HepG2 (cell line): ENCODE results near the gene B3GNT9. TPM values are rescaled to one million over a fixed set of nuclear protein-coding genes. Genes with fewer than 3 reads are reported as not detected.

ENCODE experiments used
- AGO2 ChIP-seq: fragments of 200-400 bp; formaldehyde crosslinking; optimal IDR thresholded peaks from 2 replicates; pipeline ENCODE3; 2017; ENCODE audit warnings: mild to moderate bottlenecking, low read depth, low read length, moderate library complexity
- CAMTA2 ChIP-seq: sonication (generic); formaldehyde crosslinking; IDR thresholded peaks from 2 replicates; pipeline ENCODE4 v1.4.0; 2020; ENCODE audit warnings: mild to moderate bottlenecking, missing genetic modification reagents, borderline replicate concordance
- HINFP ChIP-seq: sonication (generic); formaldehyde crosslinking; IDR thresholded peaks from 2 replicates; pipeline ENCODE4 v1.4.0; 2020; ENCODE audit warnings: low read depth, mild to moderate bottlenecking, missing genetic modification reagents
- HNRNPL ChIP-seq: fragments of 200-400 bp; formaldehyde crosslinking; IDR thresholded peaks from 2 replicates; pipeline ENCODE4 v1.6.1; 2017; ENCODE audit warnings: mild to moderate bottlenecking, low read depth, low read length
- KDM2A ChIP-seq: sonication (generic); formaldehyde crosslinking; IDR thresholded peaks from 2 replicates; pipeline ENCODE4 v1.4.0; 2020; ENCODE audit warnings: low read depth, missing genetic modification reagents, borderline replicate concordance
- NFIB ChIP-seq: sonication (generic); formaldehyde crosslinking; IDR thresholded peaks from 2 replicates; pipeline ENCODE4 v1.9.0; 2021; ENCODE audit warnings: missing genetic modification reagents, mild to moderate bottlenecking, borderline replicate concordance
- NONO ChIP-seq, 2 experiments: fragments of 450-650 bp in 1 of 2; sonication (generic) in 1 of 2; formaldehyde crosslinking in 1 of 2; IDR thresholded peaks in 1 of 2; conservative IDR thresholded peaks in 1 of 2; 2 replicates each; pipeline versions ENCODE4 v1.6.1 to v1.8.0; 2017 to 2022; ENCODE audit warnings: mild to moderate bottlenecking in 1 of 2, missing genetic modification reagents in 1 of 2, moderate library complexity in 1 of 2
- SP5 ChIP-seq: IDR thresholded peaks from 2 replicates; pipeline ENCODE4 v1.6.1; 2016; ENCODE audit warnings: low read depth, borderline replicate concordance
- STAG1 ChIP-seq: sonication (generic); formaldehyde crosslinking; IDR thresholded peaks from 2 replicates; pipeline ENCODE4 v1.4.0; 2020; ENCODE audit warnings: missing genetic modification reagents
- TRAFD1 ChIP-seq: sonication (generic); formaldehyde crosslinking; IDR thresholded peaks from 2 replicates; pipeline ENCODE4 v1.5.1; 2020; ENCODE audit warnings: missing genetic modification reagents, mild to moderate bottlenecking, borderline replicate concordance
- ZBTB33 ChIP-seq: sonication (generic); formaldehyde crosslinking; IDR thresholded peaks from 2 replicates; pipeline ENCODE4 v1.4.0; 2020; ENCODE audit warnings: missing genetic modification reagents
- ZNF274 ChIP-seq: sonication (generic); formaldehyde crosslinking; IDR thresholded peaks from 2 replicates; pipeline ENCODE4 v1.5.1; 2020; ENCODE audit warnings: mild to moderate bottlenecking, missing genetic modification reagents
- ZNF672 ChIP-seq: sonication (generic); formaldehyde crosslinking; IDR thresholded peaks from 2 replicates; pipeline ENCODE4 v1.8.1; 2022; ENCODE audit warnings: missing genetic modification reagents
- polyA plus RNA-seq, 8 experiments: library from polyadenylated mRNA; depleted of rRNA in 3 of 8; stranded (reverse) in 7 of 8; unstranded in 1 of 8; fragments of >200 nt; fragmentation: Illumina TruSeq in 4 of 8; extraction: Trizol in 4 of 8; gene quantifications; 2 replicates each; pipeline versions ENCODE4 v1.2.1 to v1.2.3, GENCODE V29; 2011 to 2016; ENCODE audit warnings: low read depth in 4 of 8, missing spikeins in 1 of 8, mixed read lengths in 1 of 8; ENCODE audit not compliant: insufficient read depth in 1 of 8
- total RNA-seq, 5 experiments: library from RNA; depleted of rRNA; stranded (reverse); fragments of >200 nt; fragmentation: Illumina TruSeq; extraction: Trizol; gene quantifications; 2 replicates each; pipeline ENCODE4 v1.2.3, GENCODE V29; 2016; ENCODE audit warnings: low read depth in 1 of 5
- TF ChIP-seq, protein P1 (sequence below): sonication (generic); formaldehyde crosslinking; IDR thresholded peaks from 2 replicates; pipeline ENCODE4 v1.5.1; 2020; ENCODE audit warnings: mild to moderate bottlenecking, missing genetic modification reagents, moderate library complexity

B3GNT9 gene
- total and polyA plus RNA-seq, 2 of the 13 experiments (the other 11 are each of a cell fraction or from before 2014, with no cell fraction given) = 1.5 to 3.1 TPM

DNA sequence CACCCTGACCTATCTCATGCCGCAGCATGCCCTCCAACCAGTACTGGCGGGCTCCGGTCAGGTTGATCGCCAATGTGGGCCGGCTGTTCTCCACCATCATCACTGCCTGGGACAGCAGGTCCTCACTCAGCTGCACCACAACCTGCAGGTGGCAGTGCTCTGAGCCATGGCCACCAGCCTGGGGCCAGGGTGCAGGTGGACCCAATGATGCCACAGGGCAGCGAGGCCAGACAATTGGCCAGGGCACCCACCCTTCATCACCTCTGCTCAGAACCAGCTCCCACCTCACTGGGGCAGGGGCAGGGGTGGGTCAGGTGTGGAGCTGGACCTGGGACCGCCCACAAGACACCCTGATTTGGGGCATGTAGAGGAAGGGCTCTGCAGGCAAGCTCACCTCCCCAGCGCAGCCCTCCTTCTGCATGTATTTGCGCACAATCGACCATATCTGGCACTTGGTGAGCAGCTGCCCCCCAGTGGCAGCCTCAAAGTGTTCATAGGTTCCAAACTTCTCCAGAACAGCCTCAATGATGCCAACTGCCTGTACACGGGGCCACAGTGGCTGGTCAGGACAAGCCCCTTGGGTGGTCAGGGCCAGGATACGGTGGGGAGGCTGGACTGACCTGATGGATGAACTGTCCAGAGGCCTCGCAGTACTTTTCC lies 28.8 kb upstream of the B3GNT9 start (continued):
- TF ChIP-seq HINFP (CRISPR knock-in tag) (no peak), HNRNPL (peak; percentile 72; the same call in 1 of the 2 replicates), AGO2 (peak; percentile 42), STAG1 (peak; percentile 40), TRAFD1 (CRISPR knock-in tag) (no peak), CAMTA2 (CRISPR knock-in tag) (0 out of 2 replicates have a peak, but pooled peaks have one; percentile 24), NONO (IDR thresholded peaks at IDR 0.05) (no peak), NONO (CRISPR knock-in tag; conservative IDR thresholded peaks at IDR 0.05) (0 out of 2 replicates have a peak, but pooled peaks have one; percentile 33), ZNF672 (0 out of 2 replicates have a peak, but pooled peaks have one; percentile 35), ZBTB33 (CRISPR knock-in tag) (peak; percentile 37; the same call in 1 of the 2 replicates), SP5 (CRISPR knock-in tag) (0 out of 2 replicates have a peak, but pooled peaks have one; percentile 10), KDM2A (CRISPR knock-in tag) (0 out of 2 replicates have a peak, but pooled peaks have one; percentile 16), ZNF274 (CRISPR knock-in tag) (0 out of 2 replicates have a peak, but pooled peaks have one; percentile 36), NFIB (CRISPR knock-in tag) (no peak)
- TF ChIP-seq, protein P1, sequence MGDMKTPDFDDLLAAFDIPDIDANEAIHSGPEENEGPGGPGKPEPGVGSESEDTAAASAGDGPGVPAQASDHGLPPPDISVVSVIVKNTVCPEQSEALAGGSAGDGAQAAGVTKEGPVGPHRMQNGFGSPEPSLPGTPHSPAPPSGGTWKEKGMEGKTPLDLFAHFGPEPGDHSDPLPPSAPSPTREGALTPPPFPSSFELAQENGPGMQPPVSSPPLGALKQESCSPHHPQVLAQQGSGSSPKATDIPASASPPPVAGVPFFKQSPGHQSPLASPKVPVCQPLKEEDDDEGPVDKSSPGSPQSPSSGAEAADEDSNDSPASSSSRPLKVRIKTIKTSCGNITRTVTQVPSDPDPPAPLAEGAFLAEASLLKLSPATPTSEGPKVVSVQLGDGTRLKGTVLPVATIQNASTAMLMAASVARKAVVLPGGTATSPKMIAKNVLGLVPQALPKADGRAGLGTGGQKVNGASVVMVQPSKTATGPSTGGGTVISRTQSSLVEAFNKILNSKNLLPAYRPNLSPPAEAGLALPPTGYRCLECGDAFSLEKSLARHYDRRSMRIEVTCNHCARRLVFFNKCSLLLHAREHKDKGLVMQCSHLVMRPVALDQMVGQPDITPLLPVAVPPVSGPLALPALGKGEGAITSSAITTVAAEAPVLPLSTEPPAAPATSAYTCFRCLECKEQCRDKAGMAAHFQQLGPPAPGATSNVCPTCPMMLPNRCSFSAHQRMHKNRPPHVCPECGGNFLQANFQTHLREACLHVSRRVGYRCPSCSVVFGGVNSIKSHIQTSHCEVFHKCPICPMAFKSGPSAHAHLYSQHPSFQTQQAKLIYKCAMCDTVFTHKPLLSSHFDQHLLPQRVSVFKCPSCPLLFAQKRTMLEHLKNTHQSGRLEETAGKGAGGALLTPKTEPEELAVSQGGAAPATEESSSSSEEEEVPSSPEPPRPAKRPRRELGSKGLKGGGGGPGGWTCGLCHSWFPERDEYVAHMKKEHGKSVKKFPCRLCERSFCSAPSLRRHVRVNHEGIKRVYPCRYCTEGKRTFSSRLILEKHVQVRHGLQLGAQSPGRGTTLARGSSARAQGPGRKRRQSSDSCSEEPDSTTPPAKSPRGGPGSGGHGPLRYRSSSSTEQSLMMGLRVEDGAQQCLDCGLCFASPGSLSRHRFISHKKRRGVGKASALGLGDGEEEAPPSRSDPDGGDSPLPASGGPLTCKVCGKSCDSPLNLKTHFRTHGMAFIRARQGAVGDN = peak; percentile 50
- TF ChIP-seq, all 625 proteins: peak for 19
